Ovary (tissue), 9 donors: ENCODE data around the gene FNDC3A. TPM values are rescaled to one million over a fixed set of nuclear protein-coding genes. Genes with fewer than 3 reads are reported as not detected.

Experiments
- DNase-seq, 5 donors: peaks; one replicate each; pipeline ENCODE4 v3.0.0-alpha.2; 2019 to 2020
- H3K27ac ChIP-seq, 2 donors: fragments of 200-600 bp; one replicate each; pipeline versions ENCODE4 v1.5.1 to v1.8.0; 2019 to 2022
- H3K27me3 ChIP-seq: fragments of 200-600 bp; one replicate; pipeline ENCODE4 v1.8.0; 2022
- H3K36me3 ChIP-seq: fragments of 200-600 bp; sonication (generic); one replicate; pipeline ENCODE4 v1.5.1; 2019
- H3K4me1 ChIP-seq: one replicate; pipeline ENCODE4 v1.8.1; 2013; ENCODE audit warnings: mild to moderate bottlenecking, moderate library complexity; ENCODE audit not compliant: insufficient read depth
- H3K4me3 ChIP-seq: fragments of 200-600 bp; sonication (generic); one replicate; pipeline ENCODE4 v1.5.1; 2017
- H3K9me3 ChIP-seq, 2 donors: fragments of 200-600 bp in 1 of 2; sonication (generic) in 1 of 2; one replicate each; pipeline versions ENCODE4 v1.5.1 to v1.8.1; 2013 to 2019; ENCODE audit warnings: mild to moderate bottlenecking in 1 of 2, moderate library complexity in 1 of 2
- CTCF ChIP-seq, 3 donors: fragments of 450-650 bp in 2 of 3; fragments of 200-600 bp in 1 of 3; IDR thresholded peaks; one replicate each; pipeline versions ENCODE4 v1.5.1 to v1.8.0; 2016 to 2022; ENCODE audit warnings: antibody characterized with exemption in 3 of 3, mild to moderate bottlenecking in 1 of 3
- EP300 ChIP-seq: sonication (generic); formaldehyde crosslinking; IDR thresholded peaks from one replicate; pipeline ENCODE4 v1.6.1; 2017; ENCODE audit warnings: antibody characterized with exemption
- POLR2A ChIP-seq: fragments of 450-650 bp; IDR thresholded peaks from one replicate; pipeline ENCODE4 v1.6.1; 2017; ENCODE audit warnings: antibody characterized with exemption, mild to moderate bottlenecking, moderate library complexity
- whole genome bisulfite sequencing, 3 donors: extraction: QIAGEN DNeasy Blood & Tissue Kit in 1 of 3; methylation state at CpG; one replicate each; pipeline versions ENCODE4 v1.1.5 to v1.1.7; 2013 to 2017; 5-methylcytosine and 5-hydroxymethylcytosine counted together
- intact Hi-C, 4 donors: fragments of 100-400 bp; cut with DNase I; formaldehyde crosslinking; loops; one replicate each; pipeline versions ENCODE4 v1.11.0 to v1.15.1; 2022 to 2023
- polyA plus RNA-seq, 2 donors: library from polyadenylated mRNA; stranded (reverse); fragments of 200-250 nt in 1 of 2; fragments of 350-450 nt in 1 of 2; fragmentation: Illumina TruSeq in 1 of 2; extraction: RNeasy Lipid Tissue Mini Kit (QIAGEN cat#74804) in 1 of 2; gene quantifications; one replicate each; pipeline ENCODE4 v1.2.3, GENCODE V29; 2013 to 2014
- total RNA-seq, 7 donors: library from RNA; depleted of rRNA in 2 of 7; stranded (reverse); fragments of >200 nt in 2 of 7; fragmentation: NEBNext Ultra II Directional in 3 of 7; extraction: Animal tissue kit (Norgen Biotek cat#: 25700) in 3 of 7; gene quantifications; one replicate each; pipeline versions ENCODE4 v1.1.0 to v1.2.4, GENCODE V29; 2016 to 2023
- donor health status: DM: no; HTN: no; CAD: no; lungs with moderate emphysema.
- donor health status: DM: no; HTN: no; CAD: no.
- donor health status: Bipolar disorder and iron deficiency.
- donor health status: DM: yes; HTN: yes; CAD: no.
- donor health status: DM: no; HTN: no; CAD: no.
- donor health status: DM: yes; HTN: yes; CAD: no.

The FNDC3A gene
- total and polyA plus RNA-seq, 9 donors = 25.5 to 71.6 (median 58.2) TPM

- Histone ChIP-seq H3K4me1 (no peaks in the 10 kb centered on the region), H3K36me3 (no peaks in the 10 kb centered on the region), H3K27me3 (no peaks in the 10 kb centered on the region), H3K9me3 (no peaks in the 10 kb centered on the region), H3K4me3 (no peak overlapping the region), H3K27ac (no peak overlapping the region)
- no peak for DNase-seq
- no peak for TF ChIP-seq CTCF (IDR thresholded peaks at IDR 0.05)
- no peak for TF ChIP-seq POLR2A
- no peak for TF ChIP-seq EP300
- intact Hi-C loops = no loop called here
These were observed 37.3 kb upstream of the FNDC3A start for GRCh38 chr13:48938308-48938943.

- Histone ChIP-seq H3K4me1 (peaks cover 1% of the 10 kb centered on the region), H3K36me3 (no peaks in the 10 kb centered on the region), H3K4me3 (no peak overlapping the region), H3K27ac (no peak overlapping the region), H3K9me3 (no peaks in the 10 kb centered on the region), H3K27me3 (no peaks in the 10 kb centered on the region)
- TF ChIP-seq CTCF (IDR thresholded peaks at IDR 0.05) = no peak
- TF ChIP-seq POLR2A = no peak
- TF ChIP-seq EP300 = no peak
- DNase-seq = no peak
- WGBS, 3 donors = 98 to 100% (median 99%) methylated on average over 2 of the region's 2 CpGs
- intact Hi-C loops = no loop called here
These were observed 36.0 kb upstream of the FNDC3A start for GRCh38 chr13:48939728-48940127.

- no peak overlapping the region for H3K27ac ChIP-seq
- WGBS, 3 donors = 38 to 55% (median 45%) methylated on average over 2 of the region's 2 CpGs
These were observed 33.6 kb upstream of the FNDC3A start for GRCh38 chr13:48942131-48942530.

GRCh38 chr13:48944221-48944620, 31.5 kb upstream of the FNDC3A start:
- no peaks in the 10 kb centered on the region for H3K9me3 ChIP-seq
- no peaks in the 10 kb centered on the region for H3K27me3 ChIP-seq
- no peak overlapping the region for H3K27ac ChIP-seq
- no peak for TF ChIP-seq POLR2A
- no peak for TF ChIP-seq EP300
- no peak for TF ChIP-seq CTCF (IDR thresholded peaks at IDR 0.05)
- H3K4me3 ChIP-seq = no peak overlapping the region
- no peaks in the 10 kb centered on the region for H3K36me3 ChIP-seq
- H3K4me1 ChIP-seq = peaks cover 5% of the 10 kb centered on the region
- no peak for DNase-seq
- intact Hi-C loops = no loop called here
- WGBS, 3 donors = 37 to 50% (median 45%) methylated on average over 3 of the region's 3 CpGs

More at GRCh38 chr13:48942131-48942530, 33.6 kb upstream of the FNDC3A start:
- no peaks in the 10 kb centered on the region for H3K27me3 ChIP-seq
- TF ChIP-seq EP300 (no peak), CTCF (IDR thresholded peaks at IDR 0.05) (no peak), POLR2A (no peak)
- H3K9me3 ChIP-seq = no peaks in the 10 kb centered on the region
- no peak for DNase-seq
- H3K36me3 ChIP-seq = no peaks in the 10 kb centered on the region
- H3K4me1 ChIP-seq = peaks cover 3% of the 10 kb centered on the region
- H3K4me3 ChIP-seq = no peak overlapping the region
- intact Hi-C loops = no loop called here
